Stimulated activated effector memory CD8-positive, alpha-beta T cell treated with anti-CD3 and anti-CD28 coated beads, Interleukin-12 subunit alpha, Interleukin-12 subunit beta, amount 100 ng/mL, for 72 hours (primary cell): ENCODE measurements around the gene PHC2.
A peak's percentile ranks its signal among the peaks of the same experiment; 100 is the strongest.

ENCODE experiments used
- ATAC-seq: fragments of 150-1000 bp; cut with Tn5 transposase; 2 replicates; pipeline ENCODE4 v1.10.0; 2021
- DNase-seq, 2 donors: peaks; one replicate each; pipeline ENCODE4 v3.0.0; 2021 to 2022; ENCODE audit warnings: low spot score in 2 of 2
- H3K27ac Mint-ChIP-seq: one replicate; pipeline ENCODE4 v1.8.0; 2022; ENCODE audit warnings: mild to moderate bottlenecking, mixed read lengths
- H3K36me3 Mint-ChIP-seq: one replicate; pipeline ENCODE4 v1.8.0; 2022; ENCODE audit warnings: mild to moderate bottlenecking, mixed read lengths
- H3K4me1 Mint-ChIP-seq: one replicate; pipeline ENCODE4 v1.8.0; 2022; ENCODE audit warnings: mixed read lengths
- H3K4me3 Mint-ChIP-seq: one replicate; pipeline ENCODE4 v1.8.0; 2022; ENCODE audit warnings: mild to moderate bottlenecking, mixed read lengths
- H3K9me3 Mint-ChIP-seq: one replicate; pipeline ENCODE4 v1.8.0; 2022; ENCODE audit warnings: mixed read lengths

PHC2 gene

DNA sequence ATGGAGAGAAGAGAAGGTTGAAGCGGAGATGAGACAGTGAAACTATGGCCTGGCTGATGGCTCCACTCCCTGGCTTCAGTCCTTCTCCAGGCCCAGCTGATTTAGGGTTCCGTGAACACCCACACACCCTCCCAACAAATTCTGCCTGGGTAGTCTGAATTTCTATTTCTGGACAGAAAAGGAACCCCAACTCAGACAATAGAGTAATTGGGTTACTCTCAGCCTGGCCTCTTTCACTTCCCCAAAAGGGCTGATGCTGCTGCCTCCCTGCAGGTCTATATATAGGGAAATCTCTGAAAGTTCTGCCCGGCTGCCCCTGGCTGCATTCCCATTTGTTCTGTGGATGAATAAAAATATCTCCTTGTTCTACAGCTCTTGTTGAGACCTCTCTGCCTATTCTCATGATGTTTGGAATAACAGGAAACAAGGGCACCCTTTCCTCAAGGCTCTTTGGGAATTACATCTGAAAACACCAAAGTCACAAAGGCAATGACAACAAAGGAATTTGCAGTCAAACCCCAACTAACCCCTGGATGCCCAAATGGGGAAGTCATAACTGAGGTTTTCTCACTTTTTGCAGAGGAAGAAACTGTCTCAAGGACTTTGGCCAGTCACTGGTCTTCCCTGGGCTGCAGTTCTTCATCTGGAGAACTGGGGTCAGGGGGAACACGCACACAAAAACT lies 30.2 kb upstream of the PHC2 start:
- no peak for DNase-seq
- H3K9me3 Mint-ChIP-seq, result no peaks in the 10 kb centered on the region
- H3K36me3 Mint-ChIP-seq, result no peaks in the 10 kb centered on the region
- no peak overlapping the region for H3K4me3 Mint-ChIP-seq
- H3K27ac Mint-ChIP-seq, result no peak overlapping the region
- H3K4me1 Mint-ChIP-seq, result no peaks in the 10 kb centered on the region
- ATAC-seq, result no peak

DNA sequence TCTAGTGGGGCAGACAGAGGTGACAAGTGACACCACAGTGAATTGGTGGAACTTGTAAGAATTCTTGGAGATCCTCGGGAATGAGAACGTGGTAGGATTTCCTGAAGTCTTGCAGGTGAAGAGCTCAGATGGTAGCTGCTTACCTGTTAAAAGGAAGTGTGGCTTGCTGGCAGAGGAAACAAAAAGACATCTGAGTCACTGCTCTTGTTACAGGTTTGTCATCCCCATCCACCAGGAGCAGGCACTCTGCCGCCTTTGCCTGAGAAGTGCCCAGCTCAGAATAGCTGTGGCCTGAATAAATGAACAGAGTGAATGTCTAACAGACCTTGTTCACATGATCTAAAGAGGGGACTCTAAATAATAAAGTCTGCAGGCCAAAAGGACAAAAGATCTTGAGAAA lies 29.2 kb upstream of the PHC2 start:
- H3K36me3 Mint-ChIP-seq, result no peaks in the 10 kb centered on the region

DNA sequence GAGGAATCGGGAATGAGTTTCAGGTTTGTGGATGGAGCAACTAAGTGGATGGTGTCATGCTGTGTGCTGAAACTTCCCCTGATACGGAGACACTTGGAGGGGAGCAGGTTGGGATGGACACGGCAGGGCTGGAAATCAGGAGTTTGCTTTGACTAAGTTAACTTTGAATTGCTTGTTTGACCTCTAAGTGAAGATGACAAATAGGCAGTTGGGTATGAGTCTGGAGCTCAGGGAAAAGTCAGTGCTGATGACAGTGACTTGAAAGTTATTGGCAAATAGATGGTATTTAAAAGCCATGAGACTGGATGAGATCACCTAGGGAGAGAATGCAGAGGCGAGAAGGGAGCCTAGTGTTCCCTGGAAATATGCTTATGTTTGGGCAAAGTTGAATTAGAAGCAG lies 28.8 kb upstream of the PHC2 start:
- ATAC-seq (no peak), DNase-seq (no peak)
- Mint-ChIP-seq H3K27ac (no peak overlapping the region), H3K4me3 (no peak overlapping the region), H3K9me3 (no peaks in the 10 kb centered on the region), H3K36me3 (no peaks in the 10 kb centered on the region), H3K4me1 (no peaks in the 10 kb centered on the region)

More for the DNA sequence above, 29.2 kb upstream of the PHC2 start:
- Mint-ChIP-seq H3K4me3 (no peak overlapping the region), H3K9me3 (no peaks in the 10 kb centered on the region), H3K4me1 (no peaks in the 10 kb centered on the region), H3K27ac (no peak overlapping the region)
- DNase-seq (no peak), ATAC-seq (no peak)

DNA sequence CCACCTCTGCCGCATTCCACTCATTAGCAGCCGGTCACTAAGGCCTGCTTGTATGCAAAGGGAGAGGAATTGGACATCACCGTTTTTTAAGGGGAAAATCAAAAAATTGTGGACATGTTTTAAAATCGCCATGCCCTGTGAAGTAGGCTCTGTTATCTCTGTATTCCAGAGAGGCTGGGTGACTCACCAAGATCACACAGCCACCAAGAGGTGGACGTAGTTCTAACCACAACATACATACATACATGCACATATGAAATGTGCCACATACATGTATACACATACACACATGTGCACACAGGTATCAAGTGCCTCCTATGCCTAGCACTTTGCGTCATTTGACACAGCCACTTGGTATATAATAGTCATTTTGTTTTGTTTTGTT lies 25.6 kb upstream of the PHC2 start:
- no peaks in the 10 kb centered on the region for H3K9me3 Mint-ChIP-seq
- no peak overlapping the region for H3K27ac Mint-ChIP-seq
- H3K36me3 Mint-ChIP-seq, result no peaks in the 10 kb centered on the region
- H3K4me1 Mint-ChIP-seq, result no peaks in the 10 kb centered on the region
- ATAC-seq (no peak), DNase-seq (no peak)
- H3K4me3 Mint-ChIP-seq, result no peak overlapping the region

DNA sequence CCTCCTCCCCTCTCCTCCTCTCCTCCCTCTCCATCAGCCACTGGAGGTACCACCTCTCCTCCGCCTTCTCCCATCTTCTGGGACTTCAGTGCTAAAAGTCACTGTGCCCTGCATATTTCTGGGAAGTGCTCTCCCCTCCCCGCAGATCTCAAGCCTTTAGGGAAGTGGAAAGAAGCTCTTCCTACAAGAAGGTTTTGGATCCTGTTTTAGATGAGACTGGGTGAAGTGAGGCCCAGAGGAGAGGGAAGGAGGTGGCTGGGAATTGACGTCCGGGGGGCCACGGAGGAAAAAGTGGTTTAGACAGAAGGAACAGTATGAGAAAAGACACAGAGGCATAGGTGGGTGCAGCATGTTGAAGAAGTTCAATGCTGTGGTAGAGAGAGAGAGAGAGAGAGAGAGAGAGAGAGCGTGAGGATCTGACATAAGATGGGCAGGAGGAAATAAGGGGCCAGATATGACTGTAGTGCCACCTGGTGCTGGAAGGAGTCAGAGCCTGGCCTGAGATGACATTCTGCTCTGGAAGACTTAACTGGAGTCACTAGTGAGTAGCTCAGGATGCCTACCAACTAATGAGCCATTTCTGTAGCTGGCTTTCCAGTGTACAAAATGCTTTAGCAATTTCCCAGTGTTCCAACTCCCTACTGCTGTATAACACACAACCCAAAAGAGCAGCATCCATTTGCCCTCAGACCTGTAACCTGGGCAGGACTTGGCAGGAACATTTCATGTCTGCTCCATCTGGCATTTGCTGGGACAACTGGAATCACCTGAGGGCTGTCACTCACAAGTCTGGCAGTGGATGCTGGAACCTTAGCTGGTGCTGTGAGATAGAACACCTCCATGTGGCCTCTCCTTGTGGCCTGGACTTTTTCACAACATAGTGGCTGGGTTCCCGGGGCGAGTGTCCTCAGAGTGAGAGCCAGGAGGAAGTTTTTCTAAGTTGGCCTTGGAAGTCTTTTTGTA lies 24.9 kb upstream of the PHC2 start:
- H3K4me1 Mint-ChIP-seq, result no peaks in the 10 kb centered on the region
- peak; percentile 85 for ATAC-seq
- no peaks in the 10 kb centered on the region for H3K36me3 Mint-ChIP-seq
- DNase-seq, result no peak
- H3K9me3 Mint-ChIP-seq, result no peaks in the 10 kb centered on the region
- no peak overlapping the region for H3K4me3 Mint-ChIP-seq
- H3K27ac Mint-ChIP-seq, result no peak overlapping the region

DNA sequence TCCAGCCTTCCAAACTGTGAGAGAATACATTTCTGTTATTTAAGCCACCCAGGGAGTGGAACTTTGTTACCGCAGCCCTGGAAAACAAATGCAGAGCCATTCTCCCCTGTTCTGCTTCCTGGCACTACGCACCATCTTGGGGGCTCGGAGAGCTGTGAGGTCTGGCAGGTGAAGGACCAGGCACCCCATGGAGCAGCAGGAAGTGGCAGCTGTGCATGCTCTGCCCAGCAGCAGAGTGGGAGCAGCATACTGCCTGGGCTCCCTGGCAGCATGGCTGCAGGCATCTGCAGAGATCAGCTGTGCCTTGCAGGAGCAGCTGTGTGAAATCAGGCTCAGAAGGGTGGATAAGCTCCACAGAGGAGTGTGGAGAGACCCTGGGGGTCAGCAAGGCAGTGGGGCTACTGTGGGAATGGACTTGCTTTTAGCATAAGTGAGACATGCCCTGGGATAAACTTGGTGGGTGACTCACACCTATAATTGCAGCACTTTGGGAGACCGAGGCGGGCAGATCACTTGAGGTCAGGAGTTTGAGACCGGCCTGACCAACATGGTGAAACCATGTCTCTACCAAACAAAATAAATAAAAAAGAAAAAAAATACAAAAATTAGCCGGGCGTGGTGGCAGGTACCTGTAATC lies 23.9 kb upstream of the PHC2 start:
- H3K4me3 Mint-ChIP-seq, result no peak overlapping the region
- ATAC-seq, result no peak
- no peak overlapping the region for H3K27ac Mint-ChIP-seq

DNA sequence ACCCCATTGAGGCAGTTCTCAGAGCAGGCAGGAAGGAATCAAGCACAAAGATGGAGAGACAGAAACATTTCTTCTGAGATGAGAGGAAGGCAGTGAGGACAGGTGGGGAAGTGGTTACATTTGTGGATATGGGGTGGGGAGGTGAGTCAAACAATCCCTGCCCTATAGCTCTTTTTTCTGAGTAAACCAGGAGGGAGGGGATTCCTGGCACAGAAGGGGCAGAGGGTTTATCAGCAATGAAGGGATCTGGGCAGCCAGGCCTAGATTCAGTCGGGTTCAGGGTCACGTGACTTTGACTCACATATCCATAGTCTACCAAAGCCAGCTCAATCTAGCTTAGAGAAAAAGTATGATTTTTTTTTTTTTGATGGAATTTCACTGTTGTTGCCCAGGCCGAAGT lies 15.7 kb upstream of the PHC2 start:
- Mint-ChIP-seq H3K9me3 (no peaks in the 10 kb centered on the region), H3K4me1 (peaks cover 9% of the 10 kb centered on the region), H3K27ac (no peak overlapping the region), H3K36me3 (no peaks in the 10 kb centered on the region), H3K4me3 (no peak overlapping the region)
- DNase-seq (no peak), ATAC-seq (peak; percentile 58)

More for the DNA sequence above, 23.9 kb upstream of the PHC2 start:
- H3K4me1 Mint-ChIP-seq, result no peaks in the 10 kb centered on the region
- no peak for DNase-seq
- H3K36me3 Mint-ChIP-seq, result no peaks in the 10 kb centered on the region
- H3K9me3 Mint-ChIP-seq, result no peaks in the 10 kb centered on the region

DNA sequence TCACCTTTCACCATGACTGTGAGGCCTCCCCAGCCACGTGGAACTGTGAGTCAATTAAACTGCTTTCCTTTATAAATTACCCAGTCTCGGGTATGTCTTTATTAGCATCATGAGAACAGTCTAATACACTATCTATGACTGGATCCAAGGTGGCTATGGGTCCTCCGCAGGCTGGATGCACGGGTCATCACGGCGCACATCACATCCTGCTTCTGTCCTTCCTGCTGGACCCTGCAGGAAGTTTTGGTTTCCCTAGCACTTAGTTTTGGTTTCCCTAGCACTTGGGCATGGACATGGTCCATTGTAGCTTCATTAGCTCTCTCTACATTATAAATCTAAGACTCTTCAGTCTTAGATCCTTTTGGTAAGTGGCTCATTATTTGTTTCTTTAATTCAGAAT lies 14.2 kb upstream of the PHC2 start:
- H3K36me3 Mint-ChIP-seq, result no peaks in the 10 kb centered on the region
- H3K4me3 Mint-ChIP-seq, result no peak overlapping the region
- peaks cover 9% of the 10 kb centered on the region for H3K4me1 Mint-ChIP-seq
- no peak overlapping the region for H3K27ac Mint-ChIP-seq
- DNase-seq, result no peak
- ATAC-seq, result no peak
- H3K9me3 Mint-ChIP-seq, result no peaks in the 10 kb centered on the region

DNA sequence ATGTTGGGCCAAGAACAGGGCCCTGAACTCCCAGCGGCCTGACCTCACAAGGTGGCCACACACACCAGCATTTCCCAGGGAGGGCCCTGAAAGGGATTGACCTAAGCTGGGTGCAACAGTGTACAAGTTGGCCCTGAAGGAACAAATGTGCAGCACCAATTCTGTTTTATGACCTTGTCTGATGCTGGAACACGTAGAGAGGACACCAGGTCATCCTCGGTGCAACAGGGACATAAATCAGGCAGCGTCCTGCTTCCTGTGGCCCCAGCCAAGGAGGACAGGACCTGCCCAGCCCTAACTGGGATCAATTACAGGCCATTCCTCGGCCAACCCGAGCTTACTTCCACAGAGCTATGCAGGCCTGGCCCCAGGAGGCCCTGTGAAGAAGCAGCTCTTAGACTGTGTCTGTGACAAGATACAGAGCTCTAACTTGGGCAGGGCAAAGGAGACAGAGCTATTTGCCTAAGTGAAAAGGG lies 12.8 kb upstream of the PHC2 start:
- H3K4me3 Mint-ChIP-seq, result no peak overlapping the region
- no peak for ATAC-seq
- no peaks in the 10 kb centered on the region for H3K9me3 Mint-ChIP-seq
- H3K27ac Mint-ChIP-seq, result no peak overlapping the region
- no peaks in the 10 kb centered on the region for H3K36me3 Mint-ChIP-seq
- no peak for DNase-seq
- peaks cover 9% of the 10 kb centered on the region for H3K4me1 Mint-ChIP-seq

DNA sequence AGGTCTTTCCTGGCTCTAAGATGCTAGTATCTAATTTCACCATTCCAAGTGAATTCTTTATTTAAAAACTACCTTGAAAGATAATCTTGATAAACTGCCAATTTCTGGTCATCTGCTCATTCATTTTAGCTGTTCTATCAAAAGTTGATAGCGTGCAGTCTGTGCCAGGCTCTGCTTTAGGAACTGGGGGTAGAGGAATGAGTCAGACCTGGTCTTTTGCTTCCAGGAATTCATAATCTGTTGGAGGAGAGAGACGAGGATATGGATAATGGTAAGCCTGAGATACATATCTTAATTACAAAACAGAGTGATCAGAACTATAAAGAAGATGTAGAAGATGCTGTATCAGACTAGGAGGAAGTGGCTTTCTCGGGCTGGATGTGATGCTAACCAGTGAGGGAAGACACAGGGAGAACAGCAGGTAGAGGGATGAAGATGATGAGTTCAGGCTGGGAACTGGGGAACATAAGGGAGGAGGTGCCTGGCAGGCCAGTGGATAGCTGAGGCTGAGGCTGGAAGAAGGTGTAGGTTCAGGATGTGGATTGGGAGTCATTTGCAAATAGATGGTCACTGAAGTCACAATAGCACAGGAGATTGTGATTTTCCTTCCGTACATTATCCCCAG lies 12.3 kb upstream of the PHC2 start:
- Mint-ChIP-seq H3K9me3 (no peaks in the 10 kb centered on the region), H3K4me3 (no peak overlapping the region), H3K4me1 (peaks cover 9% of the 10 kb centered on the region), H3K27ac (no peak overlapping the region), H3K36me3 (no peaks in the 10 kb centered on the region)
- no peak for ATAC-seq
- no peak for DNase-seq

DNA sequence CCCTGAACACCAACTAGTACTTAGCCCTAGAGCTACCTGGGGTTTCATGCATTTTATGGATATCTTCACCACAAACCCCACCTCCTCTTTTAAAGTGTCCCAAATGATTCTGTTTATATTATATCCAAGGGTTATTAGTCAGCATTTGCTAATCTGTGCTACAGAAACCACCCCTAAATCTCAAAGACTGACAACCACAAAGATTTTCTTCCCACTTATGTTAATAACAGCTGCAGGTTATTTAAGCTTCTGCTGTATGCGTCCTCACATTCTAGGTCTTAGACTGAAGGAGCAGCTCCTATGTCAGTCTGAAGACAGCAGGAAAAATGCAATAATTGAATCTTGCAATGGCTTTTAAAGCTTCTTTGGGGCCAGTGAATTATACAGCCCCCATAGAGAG lies 11.2 kb upstream of the PHC2 start:
- Mint-ChIP-seq H3K4me3 (no peak overlapping the region), H3K27ac (no peak overlapping the region), H3K36me3 (no peaks in the 10 kb centered on the region), H3K4me1 (peaks cover 9% of the 10 kb centered on the region), H3K9me3 (no peaks in the 10 kb centered on the region)
- ATAC-seq (no peak), DNase-seq (no peak)

DNA sequence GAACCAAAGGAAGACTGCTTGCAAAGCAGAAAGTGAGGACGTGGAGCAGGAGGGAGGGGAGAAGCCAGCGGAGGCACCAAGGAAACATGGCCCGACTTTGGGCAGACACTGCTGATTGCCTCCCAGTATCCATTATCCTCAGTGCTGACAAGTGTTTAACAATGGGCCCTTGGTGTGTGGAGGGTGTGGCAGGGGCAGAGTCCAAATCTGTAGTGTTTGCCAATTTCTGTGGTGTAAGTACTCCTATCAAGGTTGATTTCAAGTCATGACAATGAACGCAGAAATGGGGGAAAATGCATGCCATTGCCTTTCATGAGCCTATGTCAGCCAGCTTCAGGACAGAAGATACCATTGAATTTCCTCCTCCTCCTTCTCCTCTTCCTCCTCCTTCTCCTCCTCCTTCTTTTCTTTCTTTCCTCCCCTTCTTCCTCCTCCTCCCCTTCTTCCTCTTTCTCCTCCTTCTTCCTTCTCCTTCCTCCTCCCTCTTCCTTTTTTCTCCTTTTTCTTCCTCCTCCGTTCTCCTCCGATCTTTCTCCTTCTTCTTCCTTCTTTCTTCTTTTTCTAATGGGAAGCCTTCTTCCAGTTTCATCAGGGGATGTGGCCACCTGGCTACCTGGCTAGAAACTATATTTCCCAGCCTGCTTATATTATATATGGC lies 10.3 kb upstream of the PHC2 start:
- no peak for DNase-seq
- H3K4me1 Mint-ChIP-seq, result peaks cover 4% of the 10 kb centered on the region
- H3K9me3 Mint-ChIP-seq, result no peaks in the 10 kb centered on the region
- H3K27ac Mint-ChIP-seq, result no peak overlapping the region
- ATAC-seq, result no peak
- H3K36me3 Mint-ChIP-seq, result no peaks in the 10 kb centered on the region
- H3K4me3 Mint-ChIP-seq, result no peak overlapping the region

DNA sequence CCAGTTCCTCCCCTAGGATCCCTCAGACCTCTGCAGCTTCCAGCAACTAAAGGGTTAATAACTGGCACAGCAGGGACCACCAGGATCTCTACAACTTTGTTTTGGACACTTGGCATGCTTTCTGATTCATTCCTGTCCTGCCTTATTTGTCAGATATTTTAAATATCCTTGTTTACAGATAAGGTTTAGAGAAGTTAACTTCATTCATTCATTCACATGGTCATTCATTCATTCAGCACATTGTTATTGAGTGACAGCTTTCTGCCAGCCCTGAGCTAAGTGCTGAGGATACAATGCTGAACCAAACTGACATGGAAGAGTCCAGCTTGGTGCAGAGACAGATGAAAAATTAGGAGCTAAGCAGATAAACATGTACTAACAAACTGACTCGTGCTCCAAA lies 8.8 kb upstream of the PHC2 start:
- ATAC-seq (no peak), DNase-seq (no peak)
- H3K27ac Mint-ChIP-seq, result no peak overlapping the region
- H3K4me3 Mint-ChIP-seq, result no peak overlapping the region
- no peaks in the 10 kb centered on the region for H3K4me1 Mint-ChIP-seq
- no peaks in the 10 kb centered on the region for H3K36me3 Mint-ChIP-seq
- no peaks in the 10 kb centered on the region for H3K9me3 Mint-ChIP-seq

DNA sequence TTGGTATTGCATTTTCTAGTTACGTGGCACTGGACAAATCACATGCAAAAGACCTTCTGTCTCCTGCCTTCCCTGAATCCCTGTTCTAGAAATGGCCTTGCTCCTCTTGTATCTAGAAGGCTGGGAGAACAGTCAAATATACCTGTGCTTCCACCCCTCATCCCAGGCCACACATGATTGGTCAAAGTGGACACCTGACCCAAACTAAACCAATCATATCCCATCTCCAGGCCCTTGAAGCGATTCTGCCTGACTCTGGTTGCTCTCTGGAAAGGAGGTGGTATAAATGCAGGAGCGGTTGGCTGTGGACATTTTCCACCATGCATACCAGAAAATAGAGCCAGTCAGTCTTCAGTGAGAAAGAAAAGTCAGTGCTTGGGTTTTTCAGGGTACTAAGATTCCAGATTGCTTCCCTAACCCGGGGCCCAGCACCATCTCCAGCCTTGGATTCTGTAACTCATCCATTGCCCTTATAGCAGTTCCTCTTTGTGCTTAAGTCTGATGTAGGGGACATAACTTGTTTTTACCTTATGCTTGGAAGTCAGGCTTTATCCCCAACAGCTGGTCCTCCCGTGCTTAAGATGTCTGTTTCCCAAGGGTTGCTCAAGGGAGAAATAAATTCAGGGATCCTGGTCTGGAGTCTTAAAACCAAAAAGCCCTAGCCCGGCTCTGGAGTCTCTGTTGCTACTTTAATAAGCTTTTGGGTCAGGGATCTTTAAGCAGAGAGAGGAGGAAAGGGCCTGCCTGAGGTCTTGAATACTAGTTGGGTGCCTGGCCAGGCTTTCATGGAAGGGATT lies 7.7 kb upstream of the PHC2 start:
- H3K4me3 Mint-ChIP-seq, result no peak overlapping the region
- H3K4me1 Mint-ChIP-seq, result no peaks in the 10 kb centered on the region
- ATAC-seq (no peak), DNase-seq (no peak)
- H3K9me3 Mint-ChIP-seq, result no peaks in the 10 kb centered on the region
- no peaks in the 10 kb centered on the region for H3K36me3 Mint-ChIP-seq
- no peak overlapping the region for H3K27ac Mint-ChIP-seq
